GM12891 (cell line): ENCODE data around the gene FHAD1.

ENCODE experiments used
- DNase-seq: peaks from one replicate; pipeline ENCODE4 v3.0.0; 2011; ENCODE audit warnings: low spot score; ENCODE audit not compliant: insufficient read length
- FAIRE-seq: peaks from 2 replicates; lab custom pipeline; 2011; peaks lifted over from hg19 to GRCh38; lab: Jason Lieb, UNC
- PAX5 ChIP-seq: IDR thresholded peaks from 2 replicates; pipeline ENCODE4 v1.6.1; 2011; ENCODE audit warnings: low read length, moderate library complexity, mild to moderate bottlenecking; ENCODE audit not compliant: insufficient read depth, severe bottlenecking
- POLR2A ChIP-seq: IDR thresholded peaks from 2 replicates; pipeline ENCODE4 v1.6.1; 2011; ENCODE audit warnings: low read depth, low read length, control low read depth
- POLR2AphosphoS5 ChIP-seq: IDR thresholded peaks from 2 replicates; pipeline ENCODE4 v1.6.1; 2011; ENCODE audit warnings: low read depth, low read length, control low read depth
- POU2F2 ChIP-seq: IDR thresholded peaks from 2 replicates; pipeline ENCODE4 v1.6.1; 2011; ENCODE audit warnings: low read depth, mild to moderate bottlenecking, control low read depth, low read length, moderate library complexity
- SPI1 ChIP-seq: IDR thresholded peaks from 2 replicates; pipeline ENCODE4 v1.6.1; 2011; ENCODE audit warnings: low read depth, low read length, control low read depth
- TAF1 ChIP-seq: IDR thresholded peaks from 2 replicates; pipeline ENCODE4 v1.6.1; 2011; ENCODE audit warnings: low read depth, low read length, control low read depth

FHAD1 gene

DNA sequence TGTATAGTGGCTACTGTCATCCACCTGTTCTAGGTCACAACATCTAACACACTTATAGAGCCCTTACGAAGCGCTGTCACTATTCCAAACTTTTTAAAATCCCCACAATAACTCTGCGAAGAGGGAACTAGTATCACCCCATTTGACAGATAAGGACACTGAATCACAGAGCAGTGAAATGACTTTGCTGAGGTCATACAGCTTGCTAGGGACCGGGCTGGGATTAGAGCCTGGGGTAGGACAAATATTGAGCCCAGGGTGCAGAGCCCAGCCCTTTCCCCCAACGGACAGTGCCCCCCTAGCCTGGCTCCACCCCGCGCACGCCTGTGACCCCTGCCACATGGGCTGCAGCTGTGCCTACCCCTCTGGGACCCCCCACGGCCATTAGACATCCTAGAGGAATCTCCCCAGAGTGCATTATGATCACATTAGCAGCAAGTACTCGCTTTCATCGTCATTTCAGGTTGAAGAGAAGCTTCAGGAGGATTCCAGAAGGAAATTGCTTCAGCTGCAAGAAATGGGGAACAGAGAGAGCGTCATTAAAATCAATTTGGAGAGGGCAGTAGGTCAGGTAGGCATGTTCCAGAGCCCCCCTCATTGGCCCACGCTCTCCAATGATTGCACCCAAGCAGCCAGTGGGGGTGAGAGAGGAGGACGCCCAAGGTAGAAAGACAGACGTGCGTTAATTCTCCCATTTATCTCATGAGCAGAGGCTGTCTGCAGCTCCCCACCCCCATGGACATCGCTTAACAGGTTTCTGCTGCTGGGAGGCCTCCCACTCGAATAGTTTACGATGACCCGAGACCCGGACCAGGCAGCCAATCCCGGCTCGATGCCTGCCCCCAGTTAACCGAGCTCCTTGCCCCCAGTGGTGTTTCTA is 77.2 kb downstream of the FHAD1 start:
- DNase-seq (no peak), FAIRE-seq (no peak)
- TF ChIP-seq SPI1: no peak
- TF ChIP-seq TAF1: no peak
- TF ChIP-seq POLR2AphosphoS5: no peak
- TF ChIP-seq POU2F2: no peak
- TF ChIP-seq POLR2A: no peak
- no peak for TF ChIP-seq PAX5

DNA sequence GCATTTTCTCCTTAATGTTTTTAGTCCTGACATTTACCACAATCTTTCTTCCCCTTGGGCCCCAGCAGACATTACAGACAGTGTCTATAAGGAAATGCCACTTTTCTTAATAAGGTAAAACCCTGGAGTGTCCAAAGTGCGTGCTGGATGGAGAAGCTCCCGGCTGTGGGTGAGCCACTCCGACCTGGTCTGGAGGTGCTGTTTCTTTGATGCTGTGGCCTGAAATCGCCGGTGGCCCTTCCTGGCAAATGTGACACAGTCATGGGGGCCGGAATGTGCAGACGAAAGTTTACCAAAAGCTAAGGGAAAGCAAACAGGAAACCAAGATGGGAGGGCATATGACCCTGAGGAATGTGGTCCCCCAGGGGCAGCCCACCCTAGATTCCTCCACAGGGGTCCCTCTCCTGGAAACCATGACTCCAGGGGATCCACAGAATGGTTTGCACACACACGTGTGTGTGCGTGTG is 77.9 kb downstream of the FHAD1 start:
- FAIRE-seq: no peak
- no peak for DNase-seq
- no peak for TF ChIP-seq SPI1
- no peak for TF ChIP-seq PAX5
- TF ChIP-seq TAF1: no peak
- TF ChIP-seq POLR2A: no peak
- TF ChIP-seq POLR2AphosphoS5: no peak
- no peak for TF ChIP-seq POU2F2

DNA sequence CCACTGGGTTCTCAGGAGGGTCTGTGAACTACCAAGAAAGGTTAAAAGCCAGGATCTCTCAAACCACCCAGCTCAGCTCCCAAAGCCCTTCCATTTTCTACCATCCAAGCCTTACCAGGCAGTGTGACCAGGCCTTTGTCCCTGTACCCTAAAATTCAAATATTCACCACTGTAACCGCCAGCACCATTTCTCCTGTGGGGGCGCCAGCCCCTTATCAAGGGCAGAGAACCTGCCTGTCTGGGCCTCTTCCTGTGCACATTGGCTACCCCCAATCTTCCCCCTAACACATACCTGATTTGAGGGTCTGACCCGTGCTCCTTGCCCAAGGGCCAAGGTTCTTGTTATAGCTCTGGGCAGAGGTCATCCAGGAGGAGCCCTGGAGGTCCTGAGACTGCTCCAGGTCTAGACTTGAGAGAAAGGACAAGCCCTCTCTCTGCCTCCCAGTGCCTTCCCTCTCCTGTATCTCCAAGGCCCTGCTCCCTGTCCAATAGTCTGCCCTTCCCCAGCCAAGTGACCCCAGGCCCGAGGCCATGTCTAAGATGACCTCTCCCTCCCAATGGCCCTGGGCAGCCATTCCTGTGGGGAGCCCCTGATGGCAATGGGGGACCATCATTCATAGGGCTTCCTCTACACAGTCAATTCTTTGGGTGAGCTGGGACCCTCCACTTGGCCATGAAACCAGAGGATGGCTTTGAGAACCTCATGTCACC is 78.5 kb downstream of the FHAD1 start:
- FAIRE-seq (no peak), DNase-seq (no peak)
- TF ChIP-seq PAX5: no peak
- no peak for TF ChIP-seq POU2F2
- no peak for TF ChIP-seq POLR2A
- no peak for TF ChIP-seq SPI1
- no peak for TF ChIP-seq POLR2AphosphoS5
- no peak for TF ChIP-seq TAF1

DNA sequence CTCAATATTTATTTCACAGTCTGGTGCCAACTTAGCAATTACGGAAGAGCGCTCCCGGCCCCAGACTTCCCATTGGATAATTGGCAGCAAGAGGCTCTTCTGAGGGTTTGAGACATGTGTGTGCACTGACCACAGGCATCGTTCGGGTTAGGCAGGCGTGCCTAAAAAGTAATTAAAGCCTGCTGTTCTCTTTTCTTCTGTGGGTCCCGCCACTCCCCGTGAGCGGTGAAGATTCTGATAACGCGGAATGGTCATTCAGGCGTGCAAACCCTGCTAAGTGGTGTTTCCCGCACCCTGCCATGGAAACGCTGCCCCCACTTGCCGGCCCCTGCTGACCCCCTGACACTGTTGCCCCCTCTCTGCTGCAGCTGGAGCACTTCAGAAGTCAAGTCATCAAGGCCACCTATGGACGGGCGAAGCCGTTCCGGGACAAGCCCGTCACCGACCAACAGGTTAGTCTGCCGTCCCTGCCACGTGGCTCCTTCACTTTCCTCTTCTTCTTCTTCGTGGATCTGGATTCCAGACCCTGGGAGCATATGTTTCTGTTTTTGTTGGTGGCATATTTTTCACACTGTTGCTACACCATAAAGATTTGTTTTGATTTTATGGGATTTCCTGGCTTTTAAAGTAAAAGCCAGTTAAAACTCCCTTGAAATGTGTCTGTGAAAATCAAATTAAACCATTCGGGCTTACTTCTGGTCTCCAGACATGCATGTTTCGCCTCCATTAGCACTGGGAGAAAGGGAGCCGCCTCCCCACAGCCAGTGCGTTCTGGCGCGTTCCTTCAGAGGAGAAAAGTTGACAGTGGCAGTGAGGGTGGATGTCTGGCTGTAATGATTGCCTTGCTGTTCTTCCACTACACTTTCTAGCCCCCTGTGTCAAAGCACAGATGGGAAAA is 79.9 kb downstream of the FHAD1 start:
- no peak for DNase-seq
- no peak for FAIRE-seq
- no peak for TF ChIP-seq SPI1
- TF ChIP-seq PAX5: no peak
- no peak for TF ChIP-seq TAF1
- no peak for TF ChIP-seq POLR2AphosphoS5
- no peak for TF ChIP-seq POLR2A
- TF ChIP-seq POU2F2: no peak

DNA sequence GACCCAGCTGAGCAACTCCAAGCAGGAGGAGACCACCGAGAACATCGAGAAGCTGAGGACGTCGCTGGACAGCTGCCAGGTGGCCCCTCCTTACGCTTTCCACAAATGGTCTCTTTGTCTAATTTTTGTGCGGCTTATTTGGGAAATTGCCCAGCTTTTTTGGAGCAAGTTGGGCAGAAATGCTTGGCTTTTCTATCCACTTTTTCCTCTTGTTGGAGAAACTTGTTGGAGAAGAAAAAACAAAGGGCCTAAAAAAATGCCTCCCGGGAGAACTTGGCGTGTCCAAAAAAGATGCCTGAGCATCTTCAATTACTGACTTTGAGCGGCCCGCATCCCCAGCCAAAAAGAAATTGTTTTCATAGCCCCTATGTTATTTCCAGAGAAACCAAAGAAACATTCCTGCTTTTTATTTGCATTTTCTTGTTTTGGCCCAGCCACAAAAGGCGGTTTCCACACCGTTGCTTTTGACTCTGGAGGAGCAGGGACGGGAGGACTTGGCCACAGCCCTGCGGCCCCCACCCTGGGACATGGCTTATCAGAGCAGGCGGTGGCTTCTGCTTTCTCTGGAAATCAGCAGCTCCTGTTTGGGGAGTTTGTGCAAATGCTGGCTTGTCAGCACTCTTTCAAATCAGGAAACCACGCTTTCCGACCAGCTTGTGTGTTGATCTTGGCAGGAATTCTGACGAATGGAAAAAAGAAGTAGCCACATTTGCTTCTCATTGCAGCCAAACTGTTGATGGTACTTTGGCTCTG is 81.5 kb downstream of the FHAD1 start:
- no peak for DNase-seq
- no peak for TF ChIP-seq PAX5
- no peak for TF ChIP-seq SPI1
- TF ChIP-seq POLR2AphosphoS5: no peak
- no peak for TF ChIP-seq POLR2A
- no peak for FAIRE-seq

DNA sequence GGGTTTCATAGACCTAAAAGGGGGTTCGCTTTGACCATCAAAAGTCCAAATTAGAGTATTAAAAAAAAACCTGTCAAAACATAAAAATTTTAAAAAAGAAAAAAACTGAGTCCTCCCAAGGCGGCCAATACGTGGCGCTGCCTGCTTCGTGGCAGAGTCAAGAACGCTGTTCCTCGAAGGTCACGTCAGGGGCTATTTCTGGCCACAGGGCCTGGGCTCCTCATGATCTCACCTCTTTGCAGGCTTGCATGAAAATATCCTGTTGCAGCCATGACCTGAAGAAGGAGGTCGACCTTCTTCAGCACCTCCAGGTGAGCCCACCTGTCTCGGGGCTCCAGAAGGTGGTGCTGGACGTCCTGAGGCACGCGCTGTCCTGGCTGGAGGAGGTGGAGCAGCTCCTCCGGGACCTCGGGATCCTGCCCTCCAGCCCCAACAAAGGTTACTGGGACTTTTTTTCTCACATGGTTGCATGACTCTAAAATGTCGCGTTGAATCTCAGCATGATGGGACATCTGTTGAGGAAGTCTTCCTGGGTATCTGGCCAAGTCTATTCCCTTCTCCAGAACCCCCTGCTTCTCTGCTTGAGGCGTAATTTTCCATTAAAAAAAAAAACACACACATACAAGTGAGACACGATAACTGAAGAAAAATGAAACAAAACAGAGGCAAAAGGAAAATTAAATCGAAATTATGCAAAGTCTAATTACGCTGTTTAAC is 82.2 kb downstream of the FHAD1 start:
- DNase-seq (no peak), FAIRE-seq (no peak)
- TF ChIP-seq SPI1 (no peak), PAX5 (no peak), POLR2A (no peak), POU2F2 (no peak), POLR2AphosphoS5 (no peak), TAF1 (no peak)

DNA sequence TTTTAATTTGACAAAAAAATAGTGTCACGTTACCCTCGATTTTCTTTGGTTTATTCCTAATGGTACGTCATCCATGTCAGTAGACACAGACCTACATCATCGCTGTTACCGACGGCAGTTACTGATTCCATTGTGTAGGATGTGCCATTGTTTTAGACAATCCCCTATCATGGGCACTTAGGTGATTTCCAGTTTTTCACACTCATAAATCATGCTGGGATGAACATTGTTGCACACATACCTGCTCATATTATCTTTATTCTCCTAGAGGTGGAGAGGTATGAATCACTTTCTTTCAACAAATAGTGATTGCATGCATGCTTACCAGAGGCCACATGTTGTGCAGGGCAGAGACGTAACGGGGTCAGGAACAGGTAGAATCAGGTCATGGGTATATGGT is 83.0 kb downstream of the FHAD1 start:
- DNase-seq (no peak), FAIRE-seq (peak; percentile 52)
- no peak for TF ChIP-seq POLR2AphosphoS5
- no peak for TF ChIP-seq POU2F2
- TF ChIP-seq POLR2A: no peak
- no peak for TF ChIP-seq SPI1
- TF ChIP-seq PAX5: no peak
- TF ChIP-seq TAF1: no peak

DNA sequence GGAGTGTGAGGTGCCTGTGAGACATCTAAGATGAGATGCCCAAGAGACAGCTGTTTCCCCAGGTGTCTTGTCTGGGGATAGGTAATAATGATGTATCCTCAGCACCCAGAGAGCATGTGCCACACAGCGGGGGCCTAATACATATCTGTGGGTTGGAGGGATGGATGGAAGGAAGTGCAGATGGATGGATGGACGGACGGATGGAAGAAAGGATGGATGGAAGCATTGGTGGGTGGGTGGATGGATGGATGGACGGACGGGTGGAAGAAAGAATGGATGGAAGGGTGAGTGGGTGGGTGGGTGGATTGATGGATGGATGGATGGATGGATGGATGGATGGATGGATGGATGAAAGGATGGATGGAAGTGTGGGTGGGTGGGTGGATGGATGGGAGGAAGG is 84.2 kb downstream of the FHAD1 start:
- no peak for DNase-seq
- no peak for FAIRE-seq
- TF ChIP-seq POLR2A (no peak), SPI1 (no peak), POLR2AphosphoS5 (no peak), TAF1 (no peak), POU2F2 (no peak), PAX5 (no peak)
